Gastrocnemius medialis (tissue), 4 donors: Measurements from ENCODE around the gene ASIC2.

Experiments used
- POLR2A ChIP-seq, 2 donors: fragments of 450-650 bp; IDR thresholded peaks; one replicate each; pipeline ENCODE4 v1.6.1; 2017; ENCODE audit warnings: antibody characterized with exemption in 2 of 2, mild to moderate bottlenecking in 2 of 2, moderate library complexity in 2 of 2
- TF ChIP-seq, protein P1 (sequence below), 5 experiments: fragments of 450-650 bp in 3 of 5; fragments of 200-600 bp in 2 of 5; sonication (generic) in 2 of 5; IDR thresholded peaks in 4 of 5; conservative IDR thresholded peaks in 1 of 5; 1 replicate in 4 of 5; 2 replicates in 1 of 5; pipeline ENCODE4 v1.5.1; 2016 to 2019; ENCODE audit warnings: antibody characterized with exemption in 5 of 5, mild to moderate bottlenecking in 3 of 5, moderate library complexity in 3 of 5

DNA sequence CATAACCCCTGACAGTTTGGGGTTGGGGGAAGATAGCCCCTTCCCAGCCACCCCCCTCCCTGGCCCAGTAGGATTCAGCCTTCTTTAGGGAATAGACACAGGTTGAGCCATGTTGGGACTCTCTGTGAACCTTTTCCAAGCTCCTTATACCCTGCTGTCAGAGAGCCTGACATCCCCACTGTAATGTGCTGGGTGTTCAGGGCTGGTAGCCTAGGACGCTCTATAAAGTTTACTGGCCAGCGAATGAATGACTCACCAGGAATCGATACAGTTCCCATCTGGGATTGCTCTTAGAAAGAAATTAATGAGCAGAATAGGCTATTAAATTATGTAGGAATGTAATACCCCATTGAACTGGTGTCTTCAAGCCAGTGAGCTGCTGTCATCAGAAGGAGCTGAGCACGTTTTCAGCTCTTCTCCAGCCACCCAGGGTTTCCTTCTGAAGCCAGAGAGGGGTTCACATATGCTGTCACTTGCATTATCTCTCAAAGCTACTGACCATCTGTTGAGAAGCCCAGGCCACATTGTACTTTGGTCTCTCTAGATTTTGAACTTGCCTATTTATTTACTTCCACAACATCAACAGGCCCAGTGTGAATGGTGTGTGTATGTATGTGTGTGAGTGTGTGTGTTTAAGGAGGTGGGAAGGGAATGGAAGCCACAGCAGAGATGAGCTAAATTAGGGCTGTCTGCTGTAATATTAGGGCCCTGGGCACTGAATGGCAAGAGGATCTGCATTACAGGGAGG is 236.5 kb downstream of the ASIC2 start:
- TF ChIP-seq, protein P1, sequence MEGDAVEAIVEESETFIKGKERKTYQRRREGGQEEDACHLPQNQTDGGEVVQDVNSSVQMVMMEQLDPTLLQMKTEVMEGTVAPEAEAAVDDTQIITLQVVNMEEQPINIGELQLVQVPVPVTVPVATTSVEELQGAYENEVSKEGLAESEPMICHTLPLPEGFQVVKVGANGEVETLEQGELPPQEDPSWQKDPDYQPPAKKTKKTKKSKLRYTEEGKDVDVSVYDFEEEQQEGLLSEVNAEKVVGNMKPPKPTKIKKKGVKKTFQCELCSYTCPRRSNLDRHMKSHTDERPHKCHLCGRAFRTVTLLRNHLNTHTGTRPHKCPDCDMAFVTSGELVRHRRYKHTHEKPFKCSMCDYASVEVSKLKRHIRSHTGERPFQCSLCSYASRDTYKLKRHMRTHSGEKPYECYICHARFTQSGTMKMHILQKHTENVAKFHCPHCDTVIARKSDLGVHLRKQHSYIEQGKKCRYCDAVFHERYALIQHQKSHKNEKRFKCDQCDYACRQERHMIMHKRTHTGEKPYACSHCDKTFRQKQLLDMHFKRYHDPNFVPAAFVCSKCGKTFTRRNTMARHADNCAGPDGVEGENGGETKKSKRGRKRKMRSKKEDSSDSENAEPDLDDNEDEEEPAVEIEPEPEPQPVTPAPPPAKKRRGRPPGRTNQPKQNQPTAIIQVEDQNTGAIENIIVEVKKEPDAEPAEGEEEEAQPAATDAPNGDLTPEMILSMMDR (IDR thresholded peaks at IDR 0.05 in 4 of 5, conservative IDR thresholded peaks at IDR 0.05 in 1 of 5), result no peak
- no peak for TF ChIP-seq POLR2A (IDR thresholded peaks at IDR 0.05)
